Body of pancreas (tissue), 4 donors: ENCODE measurements around the gene RNF149. TPM values are rescaled to one million over a fixed set of nuclear protein-coding genes. Genes with fewer than 3 reads are reported as not detected.

ENCODE experiments used
- ATAC-seq: fragments of 150-250 bp; one replicate; pipeline ENCODE4 v1.9.1; 2016
- DNase-seq, 4 donors: peaks; one replicate each; pipeline ENCODE4 v3.0.0-alpha.2; 2019
- H3K27ac ChIP-seq, 4 donors: fragments of 200-600 bp; sonication (generic); 1 replicate in 3 of 4; 2 replicates in 1 of 4; pipeline versions ENCODE4 v1.5.1 to v1.6.1; 2016 to 2019; ENCODE audit warnings: mild to moderate bottlenecking in 1 of 4, mixed read lengths in 1 of 4, moderate library complexity in 1 of 4
- H3K27me3 ChIP-seq, 2 donors: fragments of 200-600 bp; sonication (generic); one replicate each; pipeline ENCODE4 v1.6.0; 2016; ENCODE audit warnings: mild to moderate bottlenecking in 1 of 2
- H3K36me3 ChIP-seq, 2 donors: fragments of 200-600 bp; sonication (generic); replicated peaks in 1 of 2; 2 replicates each; pipeline ENCODE4 v1.5.1; 2016; ENCODE audit warnings: low read depth in 2 of 2; ENCODE audit not compliant: insufficient read depth in 1 of 2
- H3K4me1 ChIP-seq: fragments of 200-600 bp; sonication (generic); one replicate; pipeline ENCODE4 v1.6.0; 2016
- H3K4me3 ChIP-seq, 2 donors: fragments of 200-600 bp; sonication (generic); 1 replicate in 1 of 2; 2 replicates in 1 of 2; pipeline ENCODE4 v1.5.1; 2016 to 2019
- H3K9me3 ChIP-seq, 3 donors: fragments of 200-600 bp; sonication (generic); 1 replicate in 2 of 3; 2 replicates in 1 of 3; pipeline ENCODE4 v1.5.1; 2016
- CTCF ChIP-seq, 7 experiments: fragments of 450-650 bp in 4 of 7; fragments of 200-600 bp in 3 of 7; sonication (generic) in 3 of 7; IDR thresholded peaks; one replicate each; pipeline ENCODE4 v1.5.1; 2016 to 2019; ENCODE audit warnings: antibody characterized with exemption in 7 of 7
- POLR2A ChIP-seq, 3 donors: fragments of 450-650 bp; IDR thresholded peaks; one replicate each; pipeline ENCODE4 v1.6.1; 2016; ENCODE audit warnings: antibody characterized with exemption in 3 of 3, mild to moderate bottlenecking in 2 of 3
- WGBS, 2 donors: methylation state at CpG; one replicate each; pipeline ENCODE4 v1.1.5; 2017; 5-methylcytosine and 5-hydroxymethylcytosine counted together
- intact Hi-C: fragments of 100-400 bp; cut with DNase I; formaldehyde crosslinking; loops from one replicate; pipeline ENCODE4 v1.15.1; 2023
- total RNA-seq, 2 donors: library from RNA; depleted of rRNA; stranded (reverse); fragments of >200 nt; gene quantifications; one replicate each; pipeline ENCODE4 v1.1.0, GENCODE V29; 2016

Gene RNF149
- total RNA-seq, 2 donors from 2014 or later = 38.6 to 47.7 TPM

- peaks cover 23% of the 10 kb centered on the region for H3K4me1 ChIP-seq
- no peak for ATAC-seq
- H3K27me3 ChIP-seq = no peaks in the 10 kb centered on the region
- intact Hi-C loops = no loop called here
- 62 to 66% methylated on average over 2 of the region's 2 CpGs for WGBS, 2 donors
- TF ChIP-seq POLR2A (IDR thresholded peaks at IDR 0.05) (no peak), CTCF (IDR thresholded peaks at IDR 0.05) (no peak)
- no peak for DNase-seq
- H3K36me3 ChIP-seq = peaks cover 0 to 6% of the 10 kb centered on the region in 2 donors
- no peak overlapping the region for H3K4me3 ChIP-seq
- no peak overlapping the region for H3K27ac ChIP-seq
- H3K9me3 ChIP-seq = no peaks in the 10 kb centered on the region
Observed at GRCh38 chr2:101295895-101296294, 12.6 kb downstream of the RNF149 start.

GRCh38 chr2:101294861-101295260 is 13.6 kb downstream of the RNF149 start:
- H3K27me3 ChIP-seq = no peaks in the 10 kb centered on the region
- ATAC-seq (no peak), DNase-seq (no peak)
- H3K36me3 ChIP-seq = peaks cover 0 to 6% of the 10 kb centered on the region in 2 donors
- H3K27ac ChIP-seq = no peak overlapping the region
- H3K4me1 ChIP-seq = peaks cover 13% of the 10 kb centered on the region
- TF ChIP-seq POLR2A (IDR thresholded peaks at IDR 0.05) (no peak), CTCF (IDR thresholded peaks at IDR 0.05) (no peak)
- H3K9me3 ChIP-seq = no peaks in the 10 kb centered on the region
- H3K4me3 ChIP-seq = no peak overlapping the region
- 81 to 84% methylated on average over 6 of the region's 6 CpGs for WGBS, 2 donors
- intact Hi-C loops = no loop called here

- Histone ChIP-seq H3K4me3 (no peak overlapping the region), H3K4me1 (peaks cover 10% of the 10 kb centered on the region), H3K36me3 (peaks cover 0 to 6% of the 10 kb centered on the region in 2 donors), H3K27ac (no peak overlapping the region), H3K9me3 (no peaks in the 10 kb centered on the region), H3K27me3 (no peaks in the 10 kb centered on the region)
- DNase-seq (no peak), ATAC-seq (no peak)
- intact Hi-C loops = no loop called here
- no peak for TF ChIP-seq CTCF (IDR thresholded peaks at IDR 0.05)
- no peak for TF ChIP-seq POLR2A (IDR thresholded peaks at IDR 0.05)
- WGBS, 2 donors = 86 to 88% methylated on average over 2 of the region's 2 CpGs
Observed at GRCh38 chr2:101293544-101293943, 15.0 kb downstream of the RNF149 start.

- intact Hi-C loops = no loop called here
- ATAC-seq (no peak), DNase-seq (no peak)
- Histone ChIP-seq H3K4me3 (no peak overlapping the region), H3K36me3 (peaks cover 0 to 9% of the 10 kb centered on the region in 2 donors), H3K27me3 (no peaks in the 10 kb centered on the region), H3K27ac (no peak overlapping the region), H3K9me3 (no peaks in the 10 kb centered on the region), H3K4me1 (peaks cover 10% of the 10 kb centered on the region)
- TF ChIP-seq POLR2A (IDR thresholded peaks at IDR 0.05) (no peak), CTCF (IDR thresholded peaks at IDR 0.05) (no peak)
- 92 to 97% methylated on average over 3 of the region's 3 CpGs for WGBS, 2 donors
Observed at GRCh38 chr2:101291973-101292372, 16.5 kb downstream of the RNF149 start.

- H3K36me3 ChIP-seq = peaks cover 0 to 15% of the 10 kb centered on the region in 2 donors
Observed at GRCh38 chr2:101290711-101291110, 17.8 kb downstream of the RNF149 start.

More at GRCh38 chr2:101290711-101291110, 17.8 kb downstream of the RNF149 start:
- Histone ChIP-seq H3K27ac (no peak overlapping the region), H3K4me3 (no peak overlapping the region), H3K27me3 (no peaks in the 10 kb centered on the region), H3K4me1 (peaks cover 2% of the 10 kb centered on the region), H3K9me3 (no peaks in the 10 kb centered on the region)
- intact Hi-C loops = no loop called here
- ATAC-seq = no peak
- no peak for DNase-seq
- no peak for TF ChIP-seq POLR2A (IDR thresholded peaks at IDR 0.05)
- no peak for TF ChIP-seq CTCF (IDR thresholded peaks at IDR 0.05)
